Prostate gland (tissue), 2 donors: Measurements from ENCODE around the gene CXorf65. TPM values are rescaled to one million over a fixed set of nuclear protein-coding genes. Genes with fewer than 3 reads are reported as not detected.

Experiments used
- DNase-seq: peaks from one replicate; pipeline ENCODE4 v3.0.0-alpha.2; 2019; ENCODE audit warnings: low spot score
- H3K27ac ChIP-seq, 2 donors: fragments of 200-600 bp; sonication (generic); 2 replicates each; pipeline ENCODE4 v1.5.1; 2017 to 2019
- H3K27me3 ChIP-seq: fragments of 200-600 bp; sonication (generic); replicated peaks from 2 replicates; pipeline ENCODE4 v1.5.1; 2019; ENCODE audit not compliant: insufficient read depth
- H3K36me3 ChIP-seq, 2 donors: fragments of 200-600 bp; sonication (generic); 1 replicate in 1 of 2; 2 replicates in 1 of 2; pipeline versions ENCODE4 v1.5.1 to v1.8.1; 2017 to 2019
- H3K4me1 ChIP-seq: fragments of 200-600 bp; sonication (generic); replicated peaks from 2 replicates; pipeline ENCODE4 v1.5.1; 2019
- H3K4me3 ChIP-seq, 2 donors: fragments of 200-600 bp; sonication (generic); 2 replicates each; pipeline ENCODE4 v1.5.1; 2017 to 2019
- H3K9me3 ChIP-seq: fragments of 200-600 bp; sonication (generic); 2 replicates; pipeline ENCODE4 v1.5.1; 2017
- CTCF ChIP-seq, 4 experiments: fragments of 200-600 bp in 2 of 4; fragments of 450-650 bp in 2 of 4; sonication (generic) in 2 of 4; IDR thresholded peaks; 1 replicate in 3 of 4; 2 replicates in 1 of 4; pipeline ENCODE4 v1.5.1; 2016 to 2019; ENCODE audit warnings: antibody characterized with exemption in 4 of 4, mild to moderate bottlenecking in 2 of 4, moderate library complexity in 2 of 4
- POLR2A ChIP-seq: fragments of 450-650 bp; IDR thresholded peaks from one replicate; pipeline ENCODE4 v1.6.1; 2016; ENCODE audit warnings: antibody characterized with exemption, mild to moderate bottlenecking
- POLR2AphosphoS5 ChIP-seq: sonication (generic); formaldehyde crosslinking; IDR thresholded peaks from one replicate; pipeline ENCODE4 v1.6.1; 2017; ENCODE audit warnings: antibody characterized with exemption
- WGBS: methylation state at CpG from one replicate; pipeline ENCODE4 v1.1.5; 2018; 5-methylcytosine and 5-hydroxymethylcytosine counted together
- intact Hi-C: fragments of 100-400 bp; cut with DNase I; formaldehyde crosslinking; loops from one replicate; pipeline ENCODE4 v1.14.2; 2022
- total RNA-seq, 2 donors: library from RNA; depleted of rRNA; stranded (reverse); fragments of >200 nt; gene quantifications; one replicate each; pipeline ENCODE4 v1.1.0, GENCODE V29; 2016

The CXorf65 gene
- total RNA-seq, 2 donors from 2014 or later, result not detected

- WGBS, result 0% methylated on average over 2 of the region's 2 CpGs
- Histone ChIP-seq H3K4me3 (no peak overlapping the region), H3K27ac (peak overlapping the region in 1 of 2 donors; percentile 11), H3K4me1 (no peaks in the 10 kb centered on the region), H3K27me3 (no peaks in the 10 kb centered on the region), H3K36me3 (no peaks in the 10 kb centered on the region), H3K9me3 (no peaks in the 10 kb centered on the region)
- peak; percentile 35 for DNase-seq
- peak; percentile 8 for TF ChIP-seq POLR2AphosphoS5
- TF ChIP-seq CTCF (IDR thresholded peaks at IDR 0.05), result peak in 2 of 4 experiments; percentile 44 to 50
- TF ChIP-seq POLR2A, result no peak
- intact Hi-C loops, result loop anchor here (5.0 kb wide), 1 partner anchor 84 kb away; no protein-coding TSS in a partner anchor
Measured at GRCh38 chrX:71098302-71098701, 8.2 kb downstream of the CXorf65 start.

- no CpG with 5 or more reads among the region's 9 CpGs for WGBS
- H3K36me3 ChIP-seq, result no peaks in the 10 kb centered on the region
- H3K9me3 ChIP-seq, result no peaks in the 10 kb centered on the region
- peak overlapping the region; percentile 43 to 47 for H3K4me3 ChIP-seq
- peak overlapping the region; percentile 75 for H3K27ac ChIP-seq
- no peak for DNase-seq
- no peak for TF ChIP-seq POLR2AphosphoS5
- no peak for TF ChIP-seq CTCF (IDR thresholded peaks at IDR 0.05)
- no peak for TF ChIP-seq POLR2A
- H3K27me3 ChIP-seq, result no peaks in the 10 kb centered on the region
- H3K4me1 ChIP-seq, result no peaks in the 10 kb centered on the region
- intact Hi-C loops, result loop anchor here (5.0 kb wide), 1 partner anchor 86 kb away; no protein-coding TSS in a partner anchor
Measured at GRCh38 chrX:71096760-71097032, 9.8 kb downstream of the CXorf65 start.

- no peaks in the 10 kb centered on the region for H3K36me3 ChIP-seq
- H3K9me3 ChIP-seq, result no peaks in the 10 kb centered on the region
- peak; percentile 55 for DNase-seq
- intact Hi-C loops, result loop anchor here (5.0 kb wide), 1 partner anchor 86 kb away; no protein-coding TSS in a partner anchor
- no peaks in the 10 kb centered on the region for H3K27me3 ChIP-seq
- H3K4me1 ChIP-seq, result no peaks in the 10 kb centered on the region
- peak overlapping the region; percentile 75 for H3K27ac ChIP-seq
- TF ChIP-seq POLR2AphosphoS5 (no peak), CTCF (IDR thresholded peaks at IDR 0.05) (no peak), POLR2A (peak; percentile 61)
- 0% methylated on average over 16 of the region's 46 CpGs for WGBS
- peak overlapping the region; percentile 43 to 47 for H3K4me3 ChIP-seq
Measured at GRCh38 chrX:71095981-71096759, 10.4 kb downstream of the CXorf65 start.

- DNase-seq, result peak; percentile 90
- Histone ChIP-seq H3K4me1 (no peaks in the 10 kb centered on the region), H3K9me3 (no peaks in the 10 kb centered on the region), H3K36me3 (no peaks in the 10 kb centered on the region), H3K27ac (peak within 1 kb of the TSS; percentile 75), H3K27me3 (no peaks in the 10 kb centered on the region), H3K4me3 (peak within 1 kb of the TSS; percentile 43 to 47)
- TF ChIP-seq POLR2AphosphoS5 (peak; percentile 75), CTCF (IDR thresholded peaks at IDR 0.05) (no peak)
- intact Hi-C loops, result loop anchor here (5.0 kb wide), 1 partner anchor 87 kb away; no protein-coding TSS in a partner anchor
- under 1% methylated on average over 29 of the region's 29 CpGs for WGBS
Measured at GRCh38 chrX:71095555-71095980, 11.0 kb downstream of the CXorf65 start, which contains the start of gene FOXO4. Gene FOXO4, plus strand, starts transcription at chrX:71095851. Its CDS starts 678 bp downstream, at chrX:71096529.
